GM12878 (cell line): ENCODE results near the gene CCDC81.

ENCODE experiments used
- TF ChIP-seq, protein P1 (sequence below): IDR thresholded peaks from 2 replicates; pipeline ENCODE4 v1.6.1; 2012; ENCODE audit warnings: low read depth, low read length, improper control_type of control experiment
- TF ChIP-seq, protein P2 (sequence below), 3 experiments: IDR thresholded peaks in 2 of 3; conservative IDR thresholded peaks in 1 of 3; 2 replicates each; pipeline ENCODE4 v1.5.1; 2011; ENCODE audit warnings: low read depth in 3 of 3, low read length in 3 of 3, mild to moderate bottlenecking in 3 of 3, control low read depth in 2 of 3, moderate library complexity in 2 of 3, inconsistent platforms in 1 of 3, mixed read lengths in 1 of 3; ENCODE audit not compliant: control insufficient read depth in 2 of 3, insufficient read depth in 1 of 3; ENCODE audit errors: extremely low read depth in 1 of 3

GRCh38 chr11:86460461-86461385, 86.0 kb downstream of the CCDC81 start:
- TF ChIP-seq, protein P1, sequence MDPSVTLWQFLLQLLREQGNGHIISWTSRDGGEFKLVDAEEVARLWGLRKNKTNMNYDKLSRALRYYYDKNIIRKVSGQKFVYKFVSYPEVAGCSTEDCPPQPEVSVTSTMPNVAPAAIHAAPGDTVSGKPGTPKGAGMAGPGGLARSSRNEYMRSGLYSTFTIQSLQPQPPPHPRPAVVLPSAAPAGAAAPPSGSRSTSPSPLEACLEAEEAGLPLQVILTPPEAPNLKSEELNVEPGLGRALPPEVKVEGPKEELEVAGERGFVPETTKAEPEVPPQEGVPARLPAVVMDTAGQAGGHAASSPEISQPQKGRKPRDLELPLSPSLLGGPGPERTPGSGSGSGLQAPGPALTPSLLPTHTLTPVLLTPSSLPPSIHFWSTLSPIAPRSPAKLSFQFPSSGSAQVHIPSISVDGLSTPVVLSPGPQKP, result no peak
- TF ChIP-seq, protein P2, sequence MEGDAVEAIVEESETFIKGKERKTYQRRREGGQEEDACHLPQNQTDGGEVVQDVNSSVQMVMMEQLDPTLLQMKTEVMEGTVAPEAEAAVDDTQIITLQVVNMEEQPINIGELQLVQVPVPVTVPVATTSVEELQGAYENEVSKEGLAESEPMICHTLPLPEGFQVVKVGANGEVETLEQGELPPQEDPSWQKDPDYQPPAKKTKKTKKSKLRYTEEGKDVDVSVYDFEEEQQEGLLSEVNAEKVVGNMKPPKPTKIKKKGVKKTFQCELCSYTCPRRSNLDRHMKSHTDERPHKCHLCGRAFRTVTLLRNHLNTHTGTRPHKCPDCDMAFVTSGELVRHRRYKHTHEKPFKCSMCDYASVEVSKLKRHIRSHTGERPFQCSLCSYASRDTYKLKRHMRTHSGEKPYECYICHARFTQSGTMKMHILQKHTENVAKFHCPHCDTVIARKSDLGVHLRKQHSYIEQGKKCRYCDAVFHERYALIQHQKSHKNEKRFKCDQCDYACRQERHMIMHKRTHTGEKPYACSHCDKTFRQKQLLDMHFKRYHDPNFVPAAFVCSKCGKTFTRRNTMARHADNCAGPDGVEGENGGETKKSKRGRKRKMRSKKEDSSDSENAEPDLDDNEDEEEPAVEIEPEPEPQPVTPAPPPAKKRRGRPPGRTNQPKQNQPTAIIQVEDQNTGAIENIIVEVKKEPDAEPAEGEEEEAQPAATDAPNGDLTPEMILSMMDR (IDR thresholded peaks at IDR 0.05 in 2 of 3, conservative IDR thresholded peaks at IDR 0.05 in 1 of 3; ENCODE audit: control insufficient read depth in 2 of 3, extremely low read depth in 1 of 3, insufficient read depth in 1 of 3, low read depth in 3 of 3, low read length in 3 of 3), result no peak
